GM18526 (cell line): ENCODE measurements around the gene EML6.

Source experiments
- POLR2A ChIP-seq: IDR thresholded peaks from 3 replicates; pipeline ENCODE4 v1.6.1; 2011; ENCODE audit not compliant: insufficient read length; ENCODE audit errors: extremely low read depth

The EML6 gene

GRCh38 chr2:54863660-54864059 is 140.2 kb downstream of the EML6 start:
- TF ChIP-seq POLR2A, result no peak

DNA sequence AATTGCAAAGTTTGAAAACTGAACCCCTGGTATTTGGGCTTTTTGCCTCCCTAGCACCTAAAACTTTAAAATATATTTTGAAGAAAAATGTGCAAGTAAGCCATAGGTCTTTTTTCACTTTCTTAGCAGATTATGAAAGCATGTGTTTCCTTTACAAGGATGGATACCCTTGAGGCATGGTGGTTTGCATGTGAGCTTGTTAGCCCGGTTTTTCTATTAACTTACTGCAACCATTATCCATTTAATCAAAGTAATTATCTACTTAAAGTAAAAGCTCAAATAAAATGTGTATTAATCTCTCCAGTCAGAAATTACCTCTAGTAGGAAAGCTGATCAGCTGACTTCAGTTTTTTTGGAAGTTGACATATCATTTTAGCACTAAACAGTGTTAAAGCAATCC is 140.6 kb downstream of the EML6 start:
- TF ChIP-seq POLR2A, result no peak

- no peak for TF ChIP-seq POLR2A
Measured at GRCh38 chr2:54864727-54865126, 141.3 kb downstream of the EML6 start.

DNA sequence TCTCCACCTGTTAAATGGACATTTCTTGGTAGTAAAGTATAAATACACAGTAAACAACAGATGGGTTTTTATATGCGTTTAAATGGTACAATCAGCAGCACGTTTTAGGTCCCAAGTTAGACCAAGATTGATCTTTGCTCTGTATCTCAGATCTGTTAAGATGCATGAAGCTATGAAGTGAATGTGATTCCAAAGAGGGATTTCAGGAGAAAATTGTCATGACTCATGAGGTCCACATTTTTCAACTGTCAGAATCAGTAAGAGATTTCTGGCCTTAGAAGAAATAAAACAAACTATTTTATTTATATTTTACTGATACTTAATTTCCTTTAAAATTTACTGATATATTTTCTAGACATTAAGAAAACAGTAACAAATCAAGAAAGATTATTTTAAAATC is 142.7 kb downstream of the EML6 start:
- no peak for TF ChIP-seq POLR2A

GRCh38 chr2:54866868-54867267 is 143.4 kb downstream of the EML6 start:
- no peak for TF ChIP-seq POLR2A

GRCh38 chr2:54867457-54867856 is 144.0 kb downstream of the EML6 start:
- no peak for TF ChIP-seq POLR2A

DNA sequence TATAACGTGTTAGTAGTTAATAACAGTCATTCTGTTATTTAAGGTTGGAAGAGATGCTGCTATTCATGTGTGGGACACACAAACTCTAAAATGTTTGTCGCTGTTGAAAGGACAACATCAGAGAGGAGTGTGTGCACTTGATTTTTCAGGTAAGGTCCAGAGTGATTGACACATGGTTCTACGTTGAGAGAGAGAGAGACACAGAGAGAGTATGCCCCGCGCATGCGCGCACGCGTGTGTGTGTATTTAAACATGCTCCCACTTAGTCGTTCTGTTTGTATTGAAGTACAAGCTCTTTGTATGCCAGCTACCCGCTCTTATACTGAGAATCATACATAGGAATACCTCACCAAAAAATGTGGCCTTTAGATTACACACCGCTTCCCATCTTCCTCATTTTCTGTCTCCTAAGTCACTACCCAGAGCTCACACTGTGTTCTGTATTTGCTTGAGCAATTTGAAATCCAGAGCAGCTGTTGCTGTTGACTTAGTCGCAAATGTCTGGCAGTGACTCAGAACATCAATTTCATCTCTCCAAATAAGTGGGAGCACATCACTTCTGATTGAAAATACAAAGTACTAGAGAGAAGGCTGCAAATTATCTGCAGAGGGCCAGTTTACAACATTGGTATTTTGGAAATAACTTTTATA is 148.1 kb downstream of the EML6 start:
- TF ChIP-seq POLR2A, result no peak

- TF ChIP-seq POLR2A, result no peak
Measured at GRCh38 chr2:54872780-54873179, 149.3 kb downstream of the EML6 start.

GRCh38 chr2:54876764-54877163 is 153.3 kb downstream of the EML6 start:
- TF ChIP-seq POLR2A, result no peak

GRCh38 chr2:54878182-54878581 is 154.7 kb downstream of the EML6 start:
- no peak for TF ChIP-seq POLR2A

- TF ChIP-seq POLR2A, result no peak
Measured at GRCh38 chr2:54879032-54879431, 155.6 kb downstream of the EML6 start.

GRCh38 chr2:54879598-54880332 is 156.3 kb downstream of the EML6 start:
- no peak for TF ChIP-seq POLR2A

DNA sequence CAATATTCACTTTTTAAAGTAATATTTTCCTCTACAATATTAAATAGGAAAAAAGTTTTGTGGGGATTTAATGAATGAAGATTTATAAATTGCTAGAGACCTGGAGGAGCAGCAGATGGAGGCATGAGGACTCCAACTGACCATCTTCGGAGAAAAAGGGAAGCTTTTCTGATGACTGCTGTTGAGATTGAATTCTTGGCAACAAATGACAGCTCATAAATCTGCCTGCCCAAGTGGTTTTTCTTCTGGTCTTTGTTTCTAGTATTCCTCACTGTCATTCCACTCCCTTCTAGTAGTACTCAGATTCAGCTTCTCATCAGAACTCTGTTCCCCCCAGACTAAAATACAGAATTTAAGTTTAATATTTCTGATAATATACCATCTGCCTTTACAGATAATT is 157.0 kb downstream of the EML6 start:
- TF ChIP-seq POLR2A, result no peak

- no peak for TF ChIP-seq POLR2A
Measured at GRCh38 chr2:54881759-54882158, 158.3 kb downstream of the EML6 start.

GRCh38 chr2:54885891-54886290 is 162.4 kb downstream of the EML6 start:
- no peak for TF ChIP-seq POLR2A

DNA sequence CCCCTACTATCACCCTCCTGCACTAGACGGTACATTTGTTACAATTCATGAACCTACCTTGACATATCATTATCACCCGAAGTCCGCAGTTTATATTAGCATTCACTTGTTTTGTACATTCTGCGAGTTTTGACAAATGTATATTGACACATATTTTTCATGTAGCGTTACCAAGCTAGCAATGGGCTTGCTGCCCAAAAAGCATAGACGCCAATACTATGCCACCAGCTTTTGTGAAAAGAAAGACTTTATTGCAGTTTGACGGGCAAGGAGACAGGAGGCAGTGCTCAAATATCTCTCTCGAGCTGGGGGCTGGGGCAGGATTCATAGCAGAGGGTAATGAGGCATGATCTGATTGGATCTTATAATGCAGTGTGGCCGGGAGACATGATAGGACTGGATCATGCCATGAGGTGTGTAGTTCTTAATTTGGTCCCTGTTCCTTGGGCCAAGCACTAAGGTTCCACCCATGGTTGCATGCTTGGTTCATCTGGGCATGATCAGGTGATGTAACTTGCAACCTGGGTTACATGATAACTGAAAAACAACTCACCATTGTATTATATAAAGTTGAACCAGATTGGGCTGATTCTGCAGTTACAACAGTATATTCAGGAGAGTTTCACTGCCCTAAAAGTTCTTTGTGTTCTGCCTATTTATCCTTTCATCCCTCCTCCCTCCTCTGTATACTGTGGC is 164.5 kb downstream of the EML6 start:
- TF ChIP-seq POLR2A, result no peak
